Measurements from ENCODE around the gene ITPKC.
A peak's percentile ranks its signal among the peaks of the same experiment; 100 is the strongest.

The ITPKC gene

GRCh38 chr19:40718774-40719391 is 2.0 kb downstream of the ITPKC start:
- H3K18ac ChIP-seq (ENCODE audit: low read length), result peak overlapping the region; percentile 34
- peak overlapping the region; percentile 44 for H3K4me2 ChIP-seq (ENCODE audit: low read length)
- H3K79me2 ChIP-seq (ENCODE audit: control insufficient read depth, insufficient read depth, low read length), result peaks cover 20% of the 10 kb centered on the region
- no peak overlapping the region for H2BK15ac ChIP-seq (replicated peaks; ENCODE audit: low read depth)
- WGBS (ENCODE audit: extremely low coverage, insufficient coverage, low lambda C conversion rate), result no CpG with 5 or more reads among the region's 16 CpGs
- H2BK5ac ChIP-seq (ENCODE audit: low read length), result no peak overlapping the region
- DNase-seq, result peak; percentile 53
- H3K27me3 ChIP-seq (ENCODE audit: insufficient read depth, low read length, poor library complexity), result no peaks in the 10 kb centered on the region
- no peak overlapping the region for H2BK120ac ChIP-seq (ENCODE audit: low read depth, low read length)
- no peak overlapping the region for H3K4ac ChIP-seq (ENCODE audit: low read depth, low read length)
- no peak overlapping the region for H4K5ac ChIP-seq (ENCODE audit: low read length)
- H3K27ac ChIP-seq (ENCODE audit: low read depth, low read length), result peak overlapping the region; percentile 43
- H2AK5ac ChIP-seq (ENCODE audit: low read length), result no peak overlapping the region
- peaks cover 6% of the 10 kb centered on the region for H3K4me1 ChIP-seq (ENCODE audit: control insufficient read depth, low read depth, low read length)
- peak overlapping the region; percentile 59 for H3K23ac ChIP-seq (ENCODE audit: low read length)
- H3K9ac ChIP-seq (ENCODE audit: low read length), result peak overlapping the region; percentile 80
- H3K36me3 ChIP-seq (ENCODE audit: control insufficient read depth, insufficient read depth, low read length), result no peaks in the 10 kb centered on the region
- peak overlapping the region; percentile 96 for H3K56ac ChIP-seq (ENCODE audit: low read length)
- no peak overlapping the region for H4K8ac ChIP-seq (ENCODE audit: low read depth, low read length)
- H3K79me1 ChIP-seq (ENCODE audit: low read length), result peaks cover 12% of the 10 kb centered on the region
- H3K4me3 ChIP-seq (ENCODE audit: low read length), result peak overlapping the region; percentile 43

DNA sequence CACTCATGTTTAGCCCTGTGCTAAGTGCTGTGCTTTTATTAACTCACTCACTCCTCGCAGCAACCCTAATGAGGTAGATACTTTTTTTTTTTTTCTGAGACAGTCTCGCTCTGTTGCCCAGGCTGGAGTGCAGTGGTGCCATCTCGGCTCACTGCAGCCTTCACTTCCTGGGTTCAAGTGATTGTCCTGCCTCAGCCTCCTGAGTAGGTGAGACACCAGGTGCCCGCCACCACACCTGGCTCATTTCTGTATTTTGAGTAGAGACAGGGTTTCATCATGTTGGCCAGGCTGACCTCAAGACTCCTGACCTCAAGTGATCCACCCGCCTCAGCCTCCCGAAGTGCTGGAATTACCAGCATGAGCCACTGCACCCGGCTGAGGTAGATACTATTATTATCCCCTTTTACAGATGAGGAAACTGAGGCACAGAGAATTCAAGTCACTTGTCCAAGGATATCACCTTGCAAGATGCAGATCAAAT is 2.5 kb downstream of the ITPKC start:
- H2BK120ac ChIP-seq (ENCODE audit: low read depth, low read length), result no peak overlapping the region
- H2BK5ac ChIP-seq (ENCODE audit: low read length), result no peak overlapping the region
- no peak overlapping the region for H3K4me2 ChIP-seq (ENCODE audit: low read length)
- no peak overlapping the region for H3K18ac ChIP-seq (ENCODE audit: low read length)
- no peak overlapping the region for H2AK5ac ChIP-seq (ENCODE audit: low read length)
- whole genome bisulfite sequencing (ENCODE audit: extremely low coverage, insufficient coverage, low lambda C conversion rate), result no CpG with 5 or more reads among the region's 7 CpGs
- H4K8ac ChIP-seq (ENCODE audit: low read depth, low read length), result no peak overlapping the region
- no peak overlapping the region for H3K4me3 ChIP-seq (ENCODE audit: low read length)
- peak overlapping the region; percentile 11 for H3K56ac ChIP-seq (ENCODE audit: low read length)
- no peak overlapping the region for H3K27ac ChIP-seq (ENCODE audit: low read depth, low read length)
- H3K79me2 ChIP-seq (ENCODE audit: control insufficient read depth, insufficient read depth, low read length), result peaks cover 20% of the 10 kb centered on the region
- no peak overlapping the region for H2BK15ac ChIP-seq (replicated peaks; ENCODE audit: low read depth)
- H3K4me1 ChIP-seq (ENCODE audit: control insufficient read depth, low read depth, low read length), result peaks cover 3% of the 10 kb centered on the region
- H3K27me3 ChIP-seq (ENCODE audit: insufficient read depth, low read length, poor library complexity), result no peaks in the 10 kb centered on the region
- H3K36me3 ChIP-seq (ENCODE audit: control insufficient read depth, insufficient read depth, low read length), result no peaks in the 10 kb centered on the region
- H4K5ac ChIP-seq (ENCODE audit: low read length), result no peak overlapping the region
- H3K4ac ChIP-seq (ENCODE audit: low read depth, low read length), result no peak overlapping the region
- H3K79me1 ChIP-seq (ENCODE audit: low read length), result peaks cover 10% of the 10 kb centered on the region
- H3K9ac ChIP-seq (ENCODE audit: low read length), result peak overlapping the region; percentile 80
- H3K23ac ChIP-seq (ENCODE audit: low read length), result no peak overlapping the region
- no peak for DNase-seq

- H3K4me3 ChIP-seq (ENCODE audit: low read length), result no peak overlapping the region
- WGBS (ENCODE audit: extremely low coverage, insufficient coverage, low lambda C conversion rate), result no CpG with 5 or more reads among the region's 6 CpGs
- DNase-seq, result no peak
Measured at GRCh38 chr19:40721140-40721486, 4.2 kb downstream of the ITPKC start.

GRCh38 chr19:40721936-40722661 is 5.2 kb downstream of the ITPKC start:
- Histone ChIP-seq H3K4me2 (ENCODE audit: low read length) (no peak overlapping the region), H3K56ac (ENCODE audit: low read length) (no peak overlapping the region), H3K36me3 (ENCODE audit: control insufficient read depth, insufficient read depth, low read length) (no peaks in the 10 kb centered on the region), H3K4me1 (ENCODE audit: control insufficient read depth, low read depth, low read length) (no peaks in the 10 kb centered on the region), H3K27me3 (ENCODE audit: insufficient read depth, low read length, poor library complexity) (no peaks in the 10 kb centered on the region), H3K23ac (ENCODE audit: low read length) (no peak overlapping the region), H3K4ac (ENCODE audit: low read depth, low read length) (no peak overlapping the region), H3K18ac (ENCODE audit: low read length) (no peak overlapping the region), H4K5ac (ENCODE audit: low read length) (no peak overlapping the region), H4K8ac (ENCODE audit: low read depth, low read length) (no peak overlapping the region), H2BK15ac (replicated peaks; ENCODE audit: low read depth) (no peak overlapping the region), H3K27ac (ENCODE audit: low read depth, low read length) (no peak overlapping the region), H2AK5ac (ENCODE audit: low read length) (no peak overlapping the region), H2BK120ac (ENCODE audit: low read depth, low read length) (no peak overlapping the region), H3K79me1 (ENCODE audit: low read length) (peaks cover 10% of the 10 kb centered on the region), H2BK5ac (ENCODE audit: low read length) (no peak overlapping the region), H3K79me2 (ENCODE audit: control insufficient read depth, insufficient read depth, low read length) (peaks cover 20% of the 10 kb centered on the region), H3K4me3 (ENCODE audit: low read length) (no peak overlapping the region), H3K9ac (ENCODE audit: low read length) (no peak overlapping the region)
- WGBS (ENCODE audit: extremely low coverage, insufficient coverage, low lambda C conversion rate), result no CpG with 5 or more reads among the region's 9 CpGs
- no peak for DNase-seq

More at GRCh38 chr19:40721140-40721486, 4.2 kb downstream of the ITPKC start:
- Histone ChIP-seq H3K4ac (ENCODE audit: low read depth, low read length) (no peak overlapping the region), H3K4me1 (ENCODE audit: control insufficient read depth, low read depth, low read length) (no peaks in the 10 kb centered on the region), H3K18ac (ENCODE audit: low read length) (no peak overlapping the region), H3K79me2 (ENCODE audit: control insufficient read depth, insufficient read depth, low read length) (peaks cover 20% of the 10 kb centered on the region), H2AK5ac (ENCODE audit: low read length) (no peak overlapping the region), H4K5ac (ENCODE audit: low read length) (no peak overlapping the region), H4K8ac (ENCODE audit: low read depth, low read length) (no peak overlapping the region), H3K27ac (ENCODE audit: low read depth, low read length) (no peak overlapping the region), H3K27me3 (ENCODE audit: insufficient read depth, low read length, poor library complexity) (no peaks in the 10 kb centered on the region), H3K23ac (ENCODE audit: low read length) (no peak overlapping the region), H2BK5ac (ENCODE audit: low read length) (no peak overlapping the region), H3K56ac (ENCODE audit: low read length) (no peak overlapping the region), H3K9ac (ENCODE audit: low read length) (no peak overlapping the region), H3K79me1 (ENCODE audit: low read length) (peaks cover 10% of the 10 kb centered on the region), H2BK15ac (replicated peaks; ENCODE audit: low read depth) (no peak overlapping the region), H2BK120ac (ENCODE audit: low read depth, low read length) (no peak overlapping the region), H3K4me2 (ENCODE audit: low read length) (no peak overlapping the region), H3K36me3 (ENCODE audit: control insufficient read depth, insufficient read depth, low read length) (no peaks in the 10 kb centered on the region)

DNA sequence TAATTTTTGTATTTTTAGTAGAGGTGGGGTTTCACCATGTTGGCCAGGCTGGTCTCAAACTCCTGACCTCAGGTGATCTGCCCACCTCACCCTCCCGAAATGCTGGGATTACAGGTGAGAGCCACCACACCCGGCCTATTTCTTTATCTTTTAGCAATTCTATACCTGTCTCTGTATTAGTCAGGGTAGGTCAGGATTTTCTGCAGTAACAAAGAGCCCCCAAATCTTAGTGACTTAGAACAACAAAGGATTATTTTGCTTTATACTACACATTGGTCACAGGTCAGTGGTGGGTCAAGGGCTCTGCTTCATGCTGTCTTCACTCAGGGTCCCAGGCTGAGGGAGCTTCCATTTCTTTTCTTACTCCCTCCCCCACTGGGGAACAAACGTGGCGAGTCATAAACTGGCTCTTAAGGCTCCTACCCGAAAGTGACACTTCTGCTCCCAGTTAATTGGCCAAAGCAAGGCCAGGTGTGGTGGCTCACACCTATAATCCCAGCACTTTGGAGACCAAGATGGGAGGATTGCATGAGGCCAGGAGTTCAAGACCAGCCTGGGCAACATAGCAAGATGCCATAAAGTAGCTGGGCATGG is 6.8 kb downstream of the ITPKC start:
- no peak overlapping the region for H3K4me2 ChIP-seq (ENCODE audit: low read length)
- no peak overlapping the region for H4K8ac ChIP-seq (ENCODE audit: low read depth, low read length)
- no peak overlapping the region for H3K27ac ChIP-seq (ENCODE audit: low read depth, low read length)
- H2BK5ac ChIP-seq (ENCODE audit: low read length), result no peak overlapping the region
- no peak overlapping the region for H4K5ac ChIP-seq (ENCODE audit: low read length)
- no peak for DNase-seq
- no peak overlapping the region for H2BK120ac ChIP-seq (ENCODE audit: low read depth, low read length)
- H3K23ac ChIP-seq (ENCODE audit: low read length), result no peak overlapping the region
- H3K36me3 ChIP-seq (ENCODE audit: control insufficient read depth, insufficient read depth, low read length), result peaks cover 3% of the 10 kb centered on the region
- H3K18ac ChIP-seq (ENCODE audit: low read length), result no peak overlapping the region
- H3K27me3 ChIP-seq (ENCODE audit: insufficient read depth, low read length, poor library complexity), result no peaks in the 10 kb centered on the region
- no peak overlapping the region for H3K4ac ChIP-seq (ENCODE audit: low read depth, low read length)
- no CpG with 5 or more reads among the region's 5 CpGs for WGBS (ENCODE audit: extremely low coverage, insufficient coverage, low lambda C conversion rate)
- no peak overlapping the region for H3K9ac ChIP-seq (ENCODE audit: low read length)
- no peak overlapping the region for H3K56ac ChIP-seq (ENCODE audit: low read length)
- peaks cover 7% of the 10 kb centered on the region for H3K79me1 ChIP-seq (ENCODE audit: low read length)
- H2BK15ac ChIP-seq (replicated peaks; ENCODE audit: low read depth), result no peak overlapping the region
- no peak overlapping the region for H2AK5ac ChIP-seq (ENCODE audit: low read length)
- no peaks in the 10 kb centered on the region for H3K4me1 ChIP-seq (ENCODE audit: control insufficient read depth, low read depth, low read length)
- peaks cover 11% of the 10 kb centered on the region for H3K79me2 ChIP-seq (ENCODE audit: control insufficient read depth, insufficient read depth, low read length)
- H3K4me3 ChIP-seq (ENCODE audit: low read length), result no peak overlapping the region
